Esophagus squamous epithelium (tissue), 4 donors: ENCODE data around the gene ZBTB33.

Experiments used
- CTCF ChIP-seq, 6 experiments: fragments of 450-650 bp in 4 of 6; fragments of 200-600 bp in 2 of 6; sonication (generic) in 2 of 6; IDR thresholded peaks; one replicate each; pipeline ENCODE4 v1.5.1; 2016 to 2019; ENCODE audit warnings: antibody characterized with exemption in 6 of 6, mild to moderate bottlenecking in 4 of 6, moderate library complexity in 4 of 6
- POLR2A ChIP-seq, 4 donors: fragments of 450-650 bp; IDR thresholded peaks; one replicate each; pipeline ENCODE4 v1.6.1; 2017; ENCODE audit warnings: antibody characterized with exemption in 4 of 4, mild to moderate bottlenecking in 4 of 4, moderate library complexity in 3 of 4

- TF ChIP-seq CTCF (IDR thresholded peaks at IDR 0.05) (no peak), POLR2A (IDR thresholded peaks at IDR 0.05) (no peak)
Measured at GRCh38 chrX:120271218-120271617, 20.6 kb downstream of the ZBTB33 start.
